Activated naive CD4-positive, alpha-beta T cell treated with anti-CD3 and anti-CD28 coated beads, Interleukin-2, amount 50 U/mL, for 72 hours (primary cell): ENCODE measurements around the gene COL26A1. TPM values are rescaled to one million over a fixed set of nuclear protein-coding genes. Genes with fewer than 3 reads are reported as not detected.
A peak's percentile ranks its signal among the peaks of the same experiment; 100 is the strongest.
"Not testable (repeated sequence)": the region's sequence is repeated elsewhere in the genome, so short reads cannot be mapped to it uniquely, and the experiment has no call there.

Source experiments
- ATAC-seq, 2 donors: fragments of 150-1000 bp; cut with Tn5 transposase; 2 replicates each; pipeline ENCODE4 v1.10.0; 2021; ENCODE audit warnings: mild to moderate bottlenecking in 2 of 2, moderate library complexity in 2 of 2
- DNase-seq, 2 donors: peaks; one replicate each; pipeline ENCODE4 v3.0.0; 2021 to 2022; ENCODE audit warnings: low spot score in 2 of 2
- H3K27ac Mint-ChIP-seq, 2 donors: one replicate each; pipeline ENCODE4 v1.8.0; 2022; ENCODE audit warnings: mild to moderate bottlenecking in 2 of 2, mixed read lengths in 2 of 2
- H3K36me3 Mint-ChIP-seq, 2 donors: one replicate each; pipeline ENCODE4 v1.8.0; 2022; ENCODE audit warnings: mixed read lengths in 2 of 2
- H3K9me3 Mint-ChIP-seq, 2 donors: one replicate each; pipeline ENCODE4 v1.8.0; 2022; ENCODE audit warnings: mixed read lengths in 2 of 2
- total RNA-seq, 2 donors: library from RNA; stranded (reverse); gene quantifications; one replicate each; pipeline ENCODE4 v1.2.3, GENCODE V29; 2022

The COL26A1 gene
- total RNA-seq, 2 donors from 2014 or later = not detected

DNA sequence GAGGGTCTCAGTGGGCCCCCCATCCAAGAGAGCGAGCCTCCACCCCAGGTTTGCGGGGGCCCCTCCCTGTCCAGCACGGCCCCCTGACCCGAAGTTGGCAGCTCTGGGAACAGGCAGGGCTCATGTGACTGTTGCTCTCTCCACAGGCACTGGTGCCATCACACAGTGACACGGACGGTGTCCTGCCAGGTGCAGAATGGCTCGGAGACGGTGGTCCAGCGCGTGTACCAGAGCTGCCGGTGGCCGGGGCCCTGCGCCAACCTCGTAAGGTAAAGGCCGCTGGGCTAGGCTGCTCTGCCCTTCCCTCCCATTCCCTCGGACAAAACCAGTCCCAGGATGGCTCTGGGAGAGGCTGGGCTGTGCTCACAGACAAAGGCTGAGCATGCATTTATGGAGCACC is 57.2 kb downstream of the COL26A1 start:
- no peaks in the 10 kb centered on the region for H3K9me3 Mint-ChIP-seq
- no peaks in the 10 kb centered on the region for H3K36me3 Mint-ChIP-seq
- H3K27ac Mint-ChIP-seq = no peak overlapping the region
- DNase-seq (no peak), ATAC-seq (no peak)

DNA sequence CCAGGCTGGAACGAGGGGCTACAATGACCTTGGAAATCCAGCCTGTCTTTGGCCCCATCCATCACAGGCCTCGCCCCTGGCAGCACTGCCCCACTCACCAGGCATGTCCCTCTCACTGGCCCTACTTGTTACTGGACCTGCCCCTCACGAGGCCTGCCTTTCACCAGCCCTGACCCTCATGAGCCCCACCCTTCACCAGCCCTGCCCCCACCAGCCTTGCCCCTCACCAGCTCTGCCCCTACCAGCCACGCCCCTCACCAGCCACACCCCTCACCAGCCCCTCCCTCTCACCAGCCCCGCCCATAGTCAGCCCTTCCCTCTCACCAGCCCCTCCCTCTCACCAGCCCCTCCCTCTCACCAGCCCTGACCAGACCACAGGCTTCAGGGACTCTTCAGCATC is 57.8 kb downstream of the COL26A1 start:
- DNase-seq (no peak), ATAC-seq (no peak)
- Mint-ChIP-seq H3K27ac (no peak overlapping the region), H3K9me3 (no peaks in the 10 kb centered on the region), H3K36me3 (no peaks in the 10 kb centered on the region)

DNA sequence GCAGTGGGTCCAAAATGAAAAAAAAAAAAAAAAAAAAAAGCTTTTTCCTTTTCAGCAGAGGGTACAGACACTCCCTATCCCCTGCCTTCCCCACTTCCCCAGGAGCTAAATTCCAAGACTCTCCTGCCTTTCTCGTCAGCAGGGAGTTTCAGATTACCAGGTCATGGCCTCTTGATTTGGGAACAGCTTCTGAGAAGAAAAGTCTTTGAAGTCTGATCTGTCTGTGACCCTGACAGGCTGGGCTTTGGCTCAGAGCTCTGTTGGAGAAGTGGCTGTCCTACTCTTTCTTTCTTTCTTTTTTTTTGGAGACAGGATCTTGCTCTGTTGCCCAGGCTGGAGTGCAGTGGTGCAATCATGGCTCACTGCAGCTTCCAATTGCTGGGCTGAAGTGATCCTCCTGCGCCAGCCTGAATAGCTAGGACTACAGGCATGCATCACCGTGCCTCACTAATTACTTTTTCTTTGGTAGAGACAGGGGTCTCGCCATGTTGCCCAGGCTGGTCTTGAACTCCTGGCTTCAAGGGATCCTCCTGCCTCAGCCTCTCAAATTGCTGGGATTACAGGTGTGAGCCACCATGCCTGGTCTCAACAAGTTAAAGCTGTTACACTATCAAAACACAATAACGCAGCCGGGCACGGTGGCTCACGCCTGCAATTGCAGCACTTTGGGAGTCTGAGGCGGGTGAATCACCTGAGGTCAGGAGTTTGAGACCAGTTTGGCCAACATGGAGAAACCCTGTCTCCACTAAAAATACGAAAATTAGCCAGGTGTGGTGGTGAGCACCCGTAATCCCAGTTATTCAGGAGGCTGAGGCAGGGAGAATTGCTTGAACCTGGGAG is 59.9 kb downstream of the COL26A1 start:
- no peaks in the 10 kb centered on the region for H3K9me3 Mint-ChIP-seq
- H3K36me3 Mint-ChIP-seq = no peaks in the 10 kb centered on the region
- no peak for ATAC-seq
- DNase-seq = no peak
- no peak overlapping the region for H3K27ac Mint-ChIP-seq

DNA sequence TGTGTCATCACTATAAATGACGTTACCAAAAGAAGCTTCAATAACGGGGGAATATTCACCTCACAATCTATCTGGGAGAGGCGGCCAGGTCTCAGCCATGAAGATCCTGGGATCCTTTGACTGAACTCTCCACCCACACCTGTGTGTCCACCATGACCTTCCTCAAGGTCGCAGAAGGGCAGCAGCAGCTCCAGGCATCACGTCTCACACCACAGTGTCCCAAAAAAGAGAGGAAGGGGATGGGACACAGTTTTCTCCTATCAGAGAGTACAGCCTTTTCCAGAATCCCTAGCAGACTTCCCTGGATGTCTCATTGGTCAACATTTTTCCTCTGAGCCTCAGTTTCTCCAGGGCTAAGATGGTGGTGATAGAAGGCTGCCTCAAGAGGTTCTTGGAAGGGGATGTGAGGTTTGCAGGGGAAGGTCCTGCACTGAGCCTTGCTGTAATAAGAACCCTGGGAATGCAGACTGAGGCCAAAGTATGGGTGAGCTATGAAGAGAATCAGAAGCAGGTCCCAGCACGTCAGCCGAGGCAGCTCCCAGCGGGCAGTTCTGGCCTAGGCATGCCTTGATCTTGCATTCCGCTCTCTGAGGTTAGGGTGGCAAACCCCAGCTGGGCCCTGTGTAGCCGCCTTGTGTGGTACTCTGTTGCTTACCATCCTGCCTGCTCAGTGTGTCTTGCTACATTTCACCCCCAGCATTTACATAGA is 63.8 kb downstream of the COL26A1 start:
- H3K9me3 Mint-ChIP-seq = no peaks in the 10 kb centered on the region
- no peaks in the 10 kb centered on the region for H3K36me3 Mint-ChIP-seq
- no peak overlapping the region for H3K27ac Mint-ChIP-seq
- no peak for DNase-seq
- ATAC-seq = no peak

DNA sequence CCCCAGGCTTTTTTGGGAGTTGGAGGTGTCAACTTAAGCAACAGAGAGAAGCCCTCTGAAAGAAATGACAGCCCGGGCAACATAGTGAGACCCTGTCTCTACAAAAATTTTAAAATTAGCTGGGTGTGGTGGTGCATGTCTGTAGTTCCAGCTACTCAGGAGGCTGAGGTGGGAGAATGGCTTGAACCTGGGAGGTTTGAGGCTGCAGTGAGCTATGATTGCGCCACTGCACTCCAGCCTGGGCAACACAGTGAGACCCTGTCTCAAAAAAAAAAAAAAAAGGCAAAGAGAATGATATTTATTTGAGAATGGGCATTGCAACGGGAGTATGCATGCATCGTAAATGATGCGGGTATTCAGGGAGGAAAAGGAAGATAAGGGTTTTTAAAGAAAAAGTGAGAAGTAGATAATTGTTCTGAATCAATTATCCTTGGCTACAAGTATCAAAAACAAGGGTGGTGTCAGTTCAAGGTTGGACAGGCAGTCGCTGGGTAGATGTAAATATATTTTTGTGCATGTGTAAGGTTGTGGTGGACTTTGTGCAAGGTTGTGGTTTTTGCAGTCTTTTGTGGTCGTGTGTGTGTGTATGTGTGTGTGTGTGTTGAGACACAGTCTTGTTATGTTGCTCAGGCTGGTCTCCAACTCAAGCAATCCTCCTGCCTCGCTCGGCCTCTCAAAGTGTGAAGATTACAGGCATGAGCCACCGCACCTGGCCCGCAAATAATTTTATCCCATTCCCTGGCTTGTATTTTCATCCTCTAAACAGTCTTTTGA is 65.6 kb downstream of the COL26A1 start:
- no peak overlapping the region for H3K27ac Mint-ChIP-seq
- H3K36me3 Mint-ChIP-seq = no peaks in the 10 kb centered on the region
- DNase-seq = no peak
- no peaks in the 10 kb centered on the region for H3K9me3 Mint-ChIP-seq
- no peak for ATAC-seq

DNA sequence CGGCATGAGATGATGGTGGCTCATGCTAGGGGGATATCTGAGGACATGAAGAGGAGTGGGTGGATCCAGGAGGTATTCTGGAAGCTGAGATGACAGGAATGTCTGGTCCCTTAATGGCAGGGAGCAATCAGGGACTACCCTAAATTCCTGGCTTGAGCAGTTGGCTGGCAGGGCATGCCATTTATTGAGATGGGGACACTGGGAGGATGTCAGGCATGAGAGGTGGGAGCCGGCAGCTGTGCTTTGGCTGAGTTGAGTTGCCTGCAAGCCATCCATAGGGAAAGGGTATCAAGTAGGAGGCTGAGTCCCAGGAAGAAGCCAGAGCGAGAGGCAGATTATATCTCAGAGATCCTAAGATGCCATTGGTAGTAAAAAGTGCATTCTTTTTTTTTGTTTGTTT is 69.6 kb downstream of the COL26A1 start:
- DNase-seq (no peak), ATAC-seq (no peak)
- no peak overlapping the region for H3K27ac Mint-ChIP-seq
- H3K36me3 Mint-ChIP-seq = no peaks in the 10 kb centered on the region
- H3K9me3 Mint-ChIP-seq = no peaks in the 10 kb centered on the region

DNA sequence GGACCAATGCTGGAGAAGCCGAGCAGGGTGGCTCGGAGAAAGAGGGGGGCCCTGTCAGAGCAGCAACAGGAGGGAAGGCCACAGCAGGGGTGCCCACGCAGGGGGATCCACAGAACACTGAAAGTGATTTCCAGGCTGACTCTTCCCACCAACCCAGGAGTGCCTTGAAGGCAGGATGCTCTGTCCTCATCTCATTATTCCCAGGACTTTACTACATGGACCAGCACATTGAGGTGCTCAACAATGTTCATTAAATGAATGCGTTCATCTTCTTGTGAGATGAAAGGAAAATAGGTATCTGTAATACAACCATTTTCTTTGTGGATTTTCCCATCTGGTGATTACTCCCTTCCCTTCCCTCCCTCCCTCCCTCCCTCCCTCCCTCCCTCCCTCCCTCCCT is 71.0 kb downstream of the COL26A1 start:
- ATAC-seq = no peak
- no peaks in the 10 kb centered on the region for H3K9me3 Mint-ChIP-seq
- H3K36me3 Mint-ChIP-seq = no peaks in the 10 kb centered on the region

DNA sequence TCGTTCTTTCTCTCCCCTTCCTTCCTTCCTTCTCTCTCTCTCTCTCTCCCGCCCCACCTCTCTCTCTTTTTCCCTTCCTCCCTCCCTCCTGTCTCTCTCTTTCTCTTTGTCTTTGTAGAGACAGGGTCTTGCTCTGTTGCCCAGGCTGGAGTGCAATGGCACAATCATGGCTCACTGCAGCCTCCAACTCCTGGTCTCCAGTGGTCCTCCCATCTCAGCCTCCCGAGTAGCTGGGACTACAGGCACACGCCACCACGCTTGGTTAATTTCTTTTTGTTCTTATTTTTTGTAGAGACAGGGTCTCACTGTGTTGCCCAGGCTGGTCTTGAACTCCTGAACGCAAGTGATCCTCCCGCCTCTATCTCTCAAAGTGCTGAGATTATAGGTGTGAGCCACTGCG is 71.5 kb downstream of the COL26A1 start:
- ATAC-seq, H3K36me3 Mint-ChIP-seq, H3K27ac Mint-ChIP-seq, H3K9me3 Mint-ChIP-seq, DNase-seq: not testable (repeated sequence)

More for the DNA sequence above, 71.0 kb downstream of the COL26A1 start:
- H3K27ac Mint-ChIP-seq = no peak overlapping the region
- DNase-seq = no peak

DNA sequence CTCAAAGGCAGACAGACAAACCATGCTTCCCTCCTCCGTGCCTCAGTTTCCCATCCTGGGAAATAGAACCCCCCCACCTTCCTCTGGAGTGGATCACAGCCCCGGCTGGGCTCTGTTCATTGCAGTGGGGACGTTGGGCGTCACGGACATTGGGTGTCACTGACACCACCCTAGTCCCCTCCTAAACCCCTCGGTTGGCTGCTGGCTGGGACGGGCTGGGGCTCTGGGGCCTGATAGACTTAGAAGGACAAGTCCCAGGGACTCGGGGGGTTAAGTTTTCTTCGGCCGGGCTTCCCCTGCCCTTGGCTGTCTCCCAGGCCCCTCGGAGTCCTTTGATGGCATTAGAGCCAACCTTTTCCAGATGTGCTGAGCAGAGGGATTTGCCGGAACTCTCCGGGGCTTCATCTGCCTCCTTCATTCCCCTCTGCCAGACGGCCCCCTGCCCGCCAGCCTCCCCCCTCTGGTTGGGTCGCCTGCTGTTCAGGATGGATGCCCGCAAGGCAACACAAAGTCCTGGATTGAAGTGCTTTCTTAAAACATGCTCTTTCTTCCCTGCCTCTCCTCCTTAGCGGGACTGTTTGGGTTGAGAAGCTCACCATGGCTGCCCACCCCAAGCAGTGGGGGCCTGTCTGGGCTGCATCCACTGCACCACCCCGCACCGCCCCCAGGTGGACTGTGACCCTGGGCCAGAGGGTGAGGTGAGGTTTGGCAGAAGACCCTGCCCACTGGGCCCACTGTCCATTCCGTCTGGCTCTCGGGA is 73.0 kb downstream of the COL26A1 start:
- H3K36me3 Mint-ChIP-seq = no peaks in the 10 kb centered on the region
- ATAC-seq = no peak
- H3K27ac Mint-ChIP-seq = no peak overlapping the region
- no peak for DNase-seq
- no peaks in the 10 kb centered on the region for H3K9me3 Mint-ChIP-seq

DNA sequence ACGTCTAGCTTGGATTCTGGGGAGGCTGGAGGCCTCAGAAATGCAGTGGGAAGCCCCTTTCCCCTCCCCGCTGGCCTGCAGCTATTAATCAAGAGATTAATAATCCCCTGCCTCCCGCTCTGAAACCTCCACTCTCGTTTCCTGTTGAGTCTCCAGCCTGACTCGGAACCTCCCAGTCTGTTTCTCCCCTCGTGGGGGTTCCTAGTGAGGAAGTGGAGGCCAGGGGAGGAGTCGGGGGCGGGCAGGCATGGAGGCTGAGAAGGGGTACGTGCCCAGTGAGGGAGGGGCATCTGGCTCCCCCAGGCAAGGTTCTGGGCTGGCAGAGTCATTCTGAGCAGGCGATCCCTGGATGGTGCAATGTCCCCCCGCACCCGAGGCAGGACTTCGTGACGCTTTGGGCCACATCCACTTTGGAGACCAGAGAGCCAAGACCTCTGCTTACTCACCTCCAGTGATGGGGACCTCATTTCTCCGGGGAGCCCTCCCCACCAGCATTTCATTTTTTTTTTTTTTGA is 73.6 kb downstream of the COL26A1 start:
- no peak for ATAC-seq
- no peak overlapping the region for H3K27ac Mint-ChIP-seq
- DNase-seq = no peak
- no peaks in the 10 kb centered on the region for H3K9me3 Mint-ChIP-seq
- H3K36me3 Mint-ChIP-seq = no peaks in the 10 kb centered on the region

DNA sequence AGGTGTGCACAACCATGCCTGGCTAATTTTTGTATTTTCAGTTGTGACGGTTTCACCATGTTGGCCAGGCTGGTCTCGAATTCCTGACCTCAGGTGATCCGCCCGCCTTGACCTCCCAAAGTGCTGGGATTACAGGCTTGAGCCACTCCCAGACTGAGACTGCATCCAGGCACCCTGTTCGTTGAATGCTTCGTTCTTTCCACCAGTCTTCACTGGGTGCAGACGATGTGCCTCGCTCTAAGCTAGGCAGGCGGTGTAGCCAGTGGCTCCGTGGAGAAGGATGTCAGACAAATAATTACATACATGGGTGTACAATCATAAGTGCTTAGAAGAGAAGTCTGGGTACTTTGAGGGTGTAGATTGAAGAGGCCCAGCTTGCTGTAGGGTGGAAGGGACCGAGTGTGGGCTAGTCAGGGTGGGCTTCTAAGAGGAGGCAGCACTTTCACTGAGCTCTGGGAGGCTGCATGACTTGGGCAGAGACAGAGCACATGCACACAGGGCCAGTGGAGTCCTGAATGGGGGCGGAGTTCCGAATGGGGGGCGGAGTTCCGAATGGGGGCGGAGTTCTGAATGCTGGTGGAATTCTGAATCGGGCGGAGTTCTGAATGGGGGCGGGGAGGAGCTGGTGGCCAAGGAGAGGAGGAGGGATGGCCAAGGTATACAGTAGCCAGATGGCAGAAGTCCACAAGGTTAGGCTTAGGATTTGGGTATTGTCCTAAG is 74.3 kb downstream of the COL26A1 start:
- DNase-seq = no peak
- H3K36me3 Mint-ChIP-seq = no peaks in the 10 kb centered on the region
- no peaks in the 10 kb centered on the region for H3K9me3 Mint-ChIP-seq
- no peak overlapping the region for H3K27ac Mint-ChIP-seq
- no peak for ATAC-seq

DNA sequence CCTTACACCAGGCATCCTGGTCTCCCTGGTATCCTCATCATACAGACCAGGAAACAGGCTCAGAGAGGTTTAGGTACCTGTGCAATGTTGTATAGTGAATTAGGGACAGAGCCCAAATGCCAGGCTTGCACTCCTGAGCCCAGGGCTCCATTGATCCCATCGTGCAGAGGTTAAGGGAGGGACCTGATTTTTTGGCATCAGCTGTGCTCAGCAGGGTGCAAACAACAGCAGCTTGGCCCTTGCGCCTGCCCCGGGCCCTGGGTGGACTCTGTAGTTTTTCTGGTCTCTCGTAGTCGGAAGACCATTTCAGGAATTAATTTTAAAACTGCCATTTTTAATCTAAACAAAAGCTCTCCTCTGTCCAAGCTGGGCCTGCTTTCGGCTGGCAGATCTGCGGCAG is 79.2 kb downstream of the COL26A1 start:
- DNase-seq (no peak), ATAC-seq (no peak)
- no peaks in the 10 kb centered on the region for H3K36me3 Mint-ChIP-seq
- no peaks in the 10 kb centered on the region for H3K9me3 Mint-ChIP-seq
- H3K27ac Mint-ChIP-seq = no peak overlapping the region

DNA sequence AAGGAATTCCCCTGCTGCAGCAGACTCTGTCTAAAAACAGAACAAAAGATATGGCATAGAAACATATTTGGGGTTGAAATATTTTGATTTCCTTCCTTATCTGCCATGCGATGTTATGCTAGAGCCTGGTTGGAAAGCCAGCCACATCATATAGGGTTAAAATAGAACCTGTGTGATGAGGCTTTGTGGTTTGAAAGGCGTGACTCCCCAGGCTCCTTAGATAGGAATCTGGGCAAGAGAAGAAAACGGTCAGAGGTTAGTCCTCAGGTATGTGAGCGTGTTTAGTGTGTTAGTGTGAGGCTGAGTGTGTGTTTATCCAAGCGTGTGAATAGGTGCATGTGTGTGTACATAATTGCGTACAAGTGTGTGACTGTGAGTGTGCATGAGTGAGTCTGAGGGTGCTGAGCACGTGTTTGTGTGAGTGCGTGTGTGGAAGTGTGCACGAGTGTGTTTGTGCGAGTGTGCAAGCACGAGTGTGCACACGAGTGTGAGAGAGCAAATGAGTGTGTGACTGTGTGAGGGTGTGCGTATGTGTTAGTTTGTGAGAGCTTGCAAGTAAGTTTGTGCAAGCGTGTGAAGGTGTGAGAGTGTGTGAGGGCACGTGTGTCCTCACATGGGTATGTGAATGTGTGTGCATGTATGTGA is 79.9 kb downstream of the COL26A1 start:
- peak in 1 of 2 donors; percentile 48 for ATAC-seq
- DNase-seq = no peak
- Mint-ChIP-seq H3K36me3 (no peaks in the 10 kb centered on the region), H3K27ac (no peak overlapping the region), H3K9me3 (no peaks in the 10 kb centered on the region)

DNA sequence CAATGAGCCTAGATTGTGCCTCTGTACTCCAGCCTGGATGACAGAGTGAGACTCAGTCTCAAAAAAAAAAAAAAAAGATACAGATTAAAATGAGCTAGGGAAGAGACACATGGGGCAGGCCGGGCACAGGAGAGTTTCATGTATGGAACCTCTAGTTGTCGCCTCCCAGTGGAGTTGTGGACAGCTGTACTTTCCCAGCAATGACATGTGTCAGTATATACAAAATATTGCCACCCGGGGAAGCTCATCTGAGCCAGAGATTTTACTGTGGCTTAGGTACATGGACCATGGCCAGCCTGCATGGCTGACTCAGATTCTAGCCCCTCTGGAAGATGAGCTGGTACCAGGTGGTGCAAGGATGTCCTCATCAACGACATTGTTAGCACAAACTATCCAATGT is 87.4 kb downstream of the COL26A1 start:
- Mint-ChIP-seq H3K36me3 (no peaks in the 10 kb centered on the region), H3K9me3 (no peaks in the 10 kb centered on the region), H3K27ac (no peak overlapping the region)
- peak; percentile 37 to 49 for ATAC-seq
- DNase-seq = no peak

DNA sequence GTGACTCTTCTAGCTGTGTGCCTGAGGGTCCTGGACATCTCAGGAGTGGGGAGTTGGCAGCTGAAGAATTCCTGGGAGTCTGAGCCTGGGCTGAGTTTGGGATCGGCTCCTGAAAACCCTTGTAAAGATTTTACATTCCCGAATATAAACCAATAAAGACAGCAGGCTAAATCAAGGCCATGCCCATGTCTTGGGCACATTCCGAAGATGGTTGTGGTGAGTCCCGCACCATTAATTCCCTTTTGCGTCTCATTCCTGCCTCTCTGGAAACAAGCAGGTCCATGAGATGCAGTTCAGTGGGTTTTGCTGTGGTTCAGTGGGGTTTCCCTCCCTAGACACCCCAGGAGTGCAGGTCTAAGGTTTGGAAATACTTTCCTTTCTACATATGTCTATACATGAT is 90.9 kb downstream of the COL26A1 start:
- ATAC-seq (no peak), DNase-seq (no peak)
- Mint-ChIP-seq H3K27ac (no peak overlapping the region), H3K36me3 (no peaks in the 10 kb centered on the region), H3K9me3 (no peaks in the 10 kb centered on the region)
